NT2/D1 (cell line): ENCODE measurements around the gene HS6ST3.

Experiments used
- SUZ12 ChIP-seq: IDR thresholded peaks from 2 replicates; pipeline ENCODE4 v1.6.1; 2011; ENCODE audit not compliant: insufficient read length, insufficient read depth; ENCODE audit errors: extremely low read depth
- YY1 ChIP-seq: IDR thresholded peaks from 2 replicates; pipeline ENCODE4 v1.6.1; 2011; ENCODE audit not compliant: insufficient read length, insufficient read depth
- ZNF274 ChIP-seq: IDR thresholded peaks from 2 replicates; pipeline ENCODE4 v1.6.1; 2011; ENCODE audit warnings: mild to moderate bottlenecking, low read depth, low read length

- no peak for TF ChIP-seq SUZ12
- TF ChIP-seq YY1: no peak
- TF ChIP-seq ZNF274: no peak
These were observed 82.2 kb downstream of the HS6ST3 start for GRCh38 chr13:96172066-96172465.
